ENCODE data around the gene PURB. TPM values are rescaled to one million over a fixed set of nuclear protein-coding genes. Genes with fewer than 3 reads are reported as not detected.

PURB gene
- total and polyA plus RNA-seq, 9 of the 15 experiments (the other 6 are each of a cell fraction or from before 2014, with no cell fraction given): 1.6 to 14.1 (median 8.8) TPM

DNA sequence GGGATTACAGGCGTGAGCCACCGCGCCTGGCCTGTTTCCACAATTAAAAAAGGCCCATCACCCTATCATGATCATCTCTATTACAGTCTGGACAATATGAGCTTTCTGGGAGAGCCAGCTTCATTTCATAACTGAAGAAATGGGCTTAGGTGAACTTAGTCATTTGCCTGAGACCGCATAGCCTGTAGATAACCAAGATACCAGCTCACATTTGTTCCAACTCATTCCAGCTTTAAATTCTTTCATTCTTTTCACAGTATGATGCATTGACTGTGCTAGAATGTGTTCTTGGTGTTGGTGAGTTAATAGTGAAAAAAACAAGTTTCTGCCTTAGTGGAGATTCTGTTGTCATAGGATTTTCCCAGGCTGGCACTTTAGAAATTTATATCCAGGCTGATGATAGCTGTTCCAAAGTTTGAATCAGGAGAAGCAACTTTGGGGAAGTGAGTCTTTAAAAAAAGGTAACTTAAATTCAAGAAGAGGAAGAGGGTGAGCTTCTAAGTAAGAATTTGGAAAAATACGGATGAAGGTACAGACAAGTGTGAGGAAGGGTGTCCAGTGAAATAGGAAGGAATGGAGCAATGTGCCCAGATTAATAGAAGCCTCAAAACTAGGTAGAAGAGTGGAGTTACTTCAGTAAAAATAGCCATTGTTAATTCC, 35.3 kb downstream of the PURB start:
- BruUV-seq (replicated peaks): no TSS peak
- peak overlapping the region; percentile 92; the same call in 1 of the 2 replicates for H3K4me2 ChIP-seq (ENCODE audit: insufficient read depth, low read length)
- TF ChIP-seq, protein P1, sequence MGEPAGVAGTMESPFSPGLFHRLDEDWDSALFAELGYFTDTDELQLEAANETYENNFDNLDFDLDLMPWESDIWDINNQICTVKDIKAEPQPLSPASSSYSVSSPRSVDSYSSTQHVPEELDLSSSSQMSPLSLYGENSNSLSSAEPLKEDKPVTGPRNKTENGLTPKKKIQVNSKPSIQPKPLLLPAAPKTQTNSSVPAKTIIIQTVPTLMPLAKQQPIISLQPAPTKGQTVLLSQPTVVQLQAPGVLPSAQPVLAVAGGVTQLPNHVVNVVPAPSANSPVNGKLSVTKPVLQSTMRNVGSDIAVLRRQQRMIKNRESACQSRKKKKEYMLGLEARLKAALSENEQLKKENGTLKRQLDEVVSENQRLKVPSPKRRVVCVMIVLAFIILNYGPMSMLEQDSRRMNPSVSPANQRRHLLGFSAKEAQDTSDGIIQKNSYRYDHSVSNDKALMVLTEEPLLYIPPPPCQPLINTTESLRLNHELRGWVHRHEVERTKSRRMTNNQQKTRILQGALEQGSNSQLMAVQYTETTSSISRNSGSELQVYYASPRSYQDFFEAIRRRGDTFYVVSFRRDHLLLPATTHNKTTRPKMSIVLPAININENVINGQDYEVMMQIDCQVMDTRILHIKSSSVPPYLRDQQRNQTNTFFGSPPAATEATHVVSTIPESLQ (CRISPR knock-in tag; IDR thresholded peaks at IDR 0.05): no peak
- TF ChIP-seq SPI1 (IDR thresholded peaks at IDR 0.05; ENCODE audit: borderline replicate concordance, low read depth, low read length): 0 out of 2 replicates have a peak, but pooled peaks have one; percentile 11
- FAIRE-seq (no peak), DNase-seq (ENCODE audit: extremely low read depth in 1 of 4, low spot score in 3 of 4) (peak in 1 of 4 experiments; percentile 21), ATAC-seq (no peak)
- in situ Hi-C loops (cut with MboI) (no loop called here), intact Hi-C loops (cut with micrococcal nuclease) (loop anchor here (2.0 to 10.0 kb wide), 5 partner anchors 35 to 285 kb away; partner anchors contain the start of genes PPIA, PURB and ZMIZ2)
- 46% methylated on average over 5 of the region's 5 CpGs for WGBS (ENCODE audit: insufficient coverage, low coverage, missing lambda C conversion rate)
- peaks cover 7 to 12% of the 10 kb centered on the region in 2 experiments; a peak in 3 of 5 replicates for H3K4me1 ChIP-seq (replicated peaks in 1 of 2; ENCODE audit: control insufficient read depth in 2 of 2, insufficient read depth in 2 of 2, low read length in 2 of 2)
- no peak overlapping the region for H3K4me3 ChIP-seq
- H3K9me1 ChIP-seq (ENCODE audit: control insufficient read depth, insufficient read depth, low read length): no peaks in the 10 kb centered on the region
- peaks cover 5% of the 10 kb centered on the region; the same call in 2 of the 3 replicates for H3K36me3 ChIP-seq (ENCODE audit: control insufficient read depth, insufficient read depth, low read length)
- peaks cover 40% of the 10 kb centered on the region for H3K79me2 ChIP-seq (ENCODE audit: control insufficient read depth, insufficient read depth, low read length)
- ChIA-PET POLR2A (interaction anchor here (0.5 to 4.3 kb wide), 18 partner anchors 9 to 276 kb away, joined by 3 to 43 read pairs (median 4); partner anchors contain the start of genes DDX56, PPIA, PURB and TMED4), CTCF (ENCODE audit: low intra/inter-chr PET ratio) (no interaction called here)
- H4K20me1 ChIP-seq (replicated peaks; ENCODE audit: control insufficient read depth, insufficient read depth, low read length): peaks cover 8% of the 10 kb centered on the region; the same call in 1 of the 2 replicates
- no peak overlapping the region for H2AFZ ChIP-seq (ENCODE audit: low read depth, low read length)
- H3K9ac ChIP-seq (ENCODE audit: insufficient read depth in 1 of 2, low read depth in 2 of 2, low read length in 2 of 2): 0 out of 4 replicates have a peak overlapping the region, but pooled peaks of 1 of the 2 experiments have one; percentile 99
- H3K27me3 ChIP-seq (ENCODE audit: control insufficient read depth in 2 of 2, insufficient read depth in 2 of 2, low read length in 2 of 2): no peaks in the 10 kb centered on the region
- H3K27ac ChIP-seq (ENCODE audit: extremely low read depth, low read depth, low read length): no peak overlapping the region
- no peaks in the 10 kb centered on the region for H3K9me3 ChIP-seq (replicated peaks; ENCODE audit: control insufficient read depth, insufficient read depth, low read depth, low read length)

Data from K562 (cell line).